K562 (cell line): Measurements from ENCODE around the gene TFB2M. TPM values are rescaled to one million over a fixed set of nuclear protein-coding genes. Genes with fewer than 3 reads are reported as not detected.

Source experiments
- CBFA2T2 ChIP-seq: fragments of 450-650 bp; conservative IDR thresholded peaks from 2 replicates; pipeline ENCODE4 v1.6.1; 2017; ENCODE audit warnings: mild to moderate bottlenecking
- CHD2 ChIP-seq: IDR thresholded peaks from 2 replicates; pipeline ENCODE4 v1.6.1; 2011; ENCODE audit warnings: low read depth, low read length
- DIDO1 ChIP-seq: fragments of 450-650 bp; IDR thresholded peaks from 2 replicates; pipeline ENCODE4 v1.6.1; 2016; ENCODE audit warnings: low read depth, missing biosample characterization, missing genetic modification characterization
- ETS2 ChIP-seq: IDR thresholded peaks from 2 replicates; pipeline ENCODE4 v1.6.1; 2016; ENCODE audit warnings: borderline replicate concordance, missing genetic modification characterization, mild to moderate bottlenecking, moderate library complexity, missing compliant biosample characterization; ENCODE audit not compliant: poor library complexity, severe bottlenecking
- KHSRP ChIP-seq: fragments of 450-650 bp; IDR thresholded peaks from 2 replicates; pipeline ENCODE4 v1.6.1; 2017
- KLF16 ChIP-seq: IDR thresholded peaks from 2 replicates; pipeline ENCODE4 v1.6.1; 2016; ENCODE audit warnings: antibody characterized with exemption
- LEF1 ChIP-seq: fragments of 450-650 bp; IDR thresholded peaks from 2 replicates; pipeline ENCODE4 v1.6.1; 2016; ENCODE audit warnings: mild to moderate bottlenecking
- MTA2 ChIP-seq: fragments of 450-650 bp; IDR thresholded peaks from 2 replicates; pipeline ENCODE4 v1.6.1; 2016; ENCODE audit warnings: low read depth
- MXI1 ChIP-seq: IDR thresholded peaks from 2 replicates; pipeline ENCODE4 v1.6.1; 2011; ENCODE audit warnings: low read depth, mild to moderate bottlenecking, improper control_type of control experiment, low read length
- NONO ChIP-seq, 2 experiments: fragments of 200-400 bp in 1 of 2; fragments of 450-650 bp in 1 of 2; formaldehyde crosslinking in 1 of 2; IDR thresholded peaks; 2 replicates each; pipeline ENCODE4 v1.6.1; 2017; ENCODE audit warnings: low read depth in 2 of 2, mild to moderate bottlenecking in 2 of 2, moderate library complexity in 2 of 2, low read length in 1 of 2
- RBFOX2 ChIP-seq: fragments of 200-400 bp; formaldehyde crosslinking; IDR thresholded peaks from 2 replicates; pipeline ENCODE4 v1.6.1; 2017; ENCODE audit warnings: low read depth, mild to moderate bottlenecking, low read length, moderate library complexity
- SAFB2 ChIP-seq: fragments of 200-400 bp; formaldehyde crosslinking; IDR thresholded peaks from 2 replicates; pipeline ENCODE4 v1.6.1; 2018; ENCODE audit warnings: borderline replicate concordance, low read length, low read depth, moderate library complexity; ENCODE audit not compliant: severe bottlenecking
- SMAD1 ChIP-seq: fragments of 150-350 bp; IDR thresholded peaks from 2 replicates; pipeline ENCODE4 v1.6.1; 2014; ENCODE audit warnings: low read length, low read depth; ENCODE audit not compliant: partially characterized antibody
- SMAD4 ChIP-seq: fragments of 250-450 bp; sonication (Bioruptor Pico); conservative IDR thresholded peaks from 2 replicates; pipeline ENCODE4 v1.8.0; 2021; ENCODE audit warnings: inconsistent platforms, mild to moderate bottlenecking, moderate library complexity
- TEAD2 ChIP-seq: fragments of 450-650 bp; IDR thresholded peaks from 2 replicates; pipeline ENCODE4 v1.6.1; 2016; ENCODE audit warnings: missing genetic modification characterization, control low read depth, missing compliant biosample characterization
- ZNF507 ChIP-seq: conservative IDR thresholded peaks from 2 replicates; pipeline ENCODE4 v1.6.1; 2017; ENCODE audit warnings: missing genetic modification characterization, missing compliant biosample characterization
- ZNF766 ChIP-seq: fragments of 200-800 bp; sonication (Bioruptor generic); conservative IDR thresholded peaks from 2 replicates; pipeline ENCODE4 v1.6.1; 2016; ENCODE audit warnings: missing genetic modification characterization, missing compliant biosample characterization
- polyA plus RNA-seq, 8 experiments: library from polyadenylated mRNA; depleted of rRNA in 4 of 8; stranded (reverse) in 5 of 8; unstranded in 3 of 8; fragments of >200 nt; fragmentation: Nextera tagmentation in 2 of 8; fragmentation: Illumina TruSeq in 1 of 8; extraction: Ambion mirVana in 2 of 8; extraction: Trizol in 1 of 8; gene quantifications; 2 replicates each; pipeline versions ENCODE4 v1.2.1 to v1.2.3, GENCODE V29; 2011 to 2014; ENCODE audit warnings: inconsistent platforms in 1 of 8, missing spikeins in 1 of 8
- total RNA-seq, 7 experiments: library from RNA; depleted of rRNA in 6 of 7; stranded (reverse); fragments of >200 nt in 6 of 7; fragmentation: Illumina TruSeq in 2 of 7; extraction: Trizol in 2 of 7; gene quantifications; 2 replicates each; pipeline versions ENCODE4 v1.2.1 to v1.2.3, GENCODE V29; 2011 to 2021; ENCODE audit warnings: low replicate concordance in 1 of 7
- TF ChIP-seq, protein P1 (sequence below): sonication (generic); formaldehyde crosslinking; IDR thresholded peaks from 2 replicates; pipeline ENCODE4 v1.5.0; 2020; ENCODE audit warnings: missing genetic modification reagents
- TF ChIP-seq, protein P2 (sequence below): fragments of 450-650 bp; conservative IDR thresholded peaks from 2 replicates; pipeline ENCODE4 v1.6.1; 2016; ENCODE audit warnings: missing genetic modification characterization, low read depth, mild to moderate bottlenecking, missing compliant biosample characterization, moderate library complexity
- TF ChIP-seq, protein P3 (sequence below): fragments of 250-450 bp; sonication (Bioruptor Pico); IDR thresholded peaks from 2 replicates; pipeline ENCODE4 v1.5.0; 2021
- TF ChIP-seq, protein P4 (sequence below): sonication (generic); formaldehyde crosslinking; IDR thresholded peaks from 2 replicates; pipeline ENCODE4 v1.9.0; 2022; ENCODE audit warnings: mild to moderate bottlenecking, missing genetic modification reagents
- TF ChIP-seq, protein P5 (sequence below): fragments of 450-650 bp; IDR thresholded peaks from 2 replicates; pipeline ENCODE4 v1.6.1; 2016
- TF ChIP-seq, protein P6 (sequence below): sonication (generic); formaldehyde crosslinking; IDR thresholded peaks from 2 replicates; pipeline ENCODE4 v1.8.0; 2022; ENCODE audit warnings: missing genetic modification reagents, mild to moderate bottlenecking, moderate library complexity, borderline replicate concordance

Gene TFB2M
- total and polyA plus RNA-seq, 9 of the 15 experiments (the other 6 are each of a cell fraction or from before 2014, with no cell fraction given), result 55.1 to 162 (median 70.6) TPM

DNA sequence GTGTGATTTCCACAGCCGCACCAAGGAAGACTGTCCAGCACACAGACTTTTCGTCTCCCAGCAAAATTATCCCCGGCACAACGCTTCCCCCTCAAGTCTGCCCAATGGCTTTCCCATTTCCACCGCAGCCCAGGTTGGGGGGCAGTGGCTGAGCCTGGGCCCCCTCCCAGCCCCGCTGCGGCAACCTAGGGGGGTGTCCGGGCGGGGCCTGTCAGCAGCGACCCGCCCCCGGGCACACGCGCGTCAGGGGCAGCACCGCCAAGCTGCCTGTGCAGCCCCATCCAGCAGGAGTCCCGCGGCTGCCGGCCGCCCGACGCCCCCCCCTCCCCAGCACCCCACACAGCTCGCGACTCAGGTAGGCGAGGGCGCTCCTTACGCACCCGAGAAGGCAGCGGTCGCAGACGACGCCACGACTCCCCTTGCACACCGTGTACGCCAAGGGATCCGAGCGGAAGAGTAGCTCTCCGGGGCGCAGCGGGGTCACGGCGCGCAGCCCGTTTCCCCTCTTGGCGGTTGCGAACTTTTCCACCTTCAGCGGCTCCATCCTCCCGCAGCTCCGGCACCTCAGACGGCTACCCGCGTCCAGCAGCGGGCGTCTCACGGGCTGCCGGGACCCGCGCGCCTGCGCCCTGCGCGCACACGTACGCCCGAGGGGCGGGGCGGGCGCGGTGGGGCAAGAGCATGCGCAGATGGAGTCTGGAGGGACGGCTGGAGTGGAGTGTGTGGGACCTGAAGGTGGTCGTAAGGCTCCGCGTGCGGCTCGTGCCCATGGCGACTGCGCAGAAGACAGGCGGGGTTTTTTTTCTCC is 59.2 kb downstream of the TFB2M start, which contains the start of gene SMYD3 (continued):
- TF ChIP-seq MXI1, result no peak
- TF ChIP-seq, protein P1, sequence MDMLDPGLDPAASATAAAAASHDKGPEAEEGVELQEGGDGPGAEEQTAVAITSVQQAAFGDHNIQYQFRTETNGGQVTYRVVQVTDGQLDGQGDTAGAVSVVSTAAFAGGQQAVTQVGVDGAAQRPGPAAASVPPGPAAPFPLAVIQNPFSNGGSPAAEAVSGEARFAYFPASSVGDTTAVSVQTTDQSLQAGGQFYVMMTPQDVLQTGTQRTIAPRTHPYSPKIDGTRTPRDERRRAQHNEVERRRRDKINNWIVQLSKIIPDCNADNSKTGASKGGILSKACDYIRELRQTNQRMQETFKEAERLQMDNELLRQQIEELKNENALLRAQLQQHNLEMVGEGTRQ (CRISPR knock-in tag), result no peak
- no peak for TF ChIP-seq ZNF507
- TF ChIP-seq, protein P2, sequence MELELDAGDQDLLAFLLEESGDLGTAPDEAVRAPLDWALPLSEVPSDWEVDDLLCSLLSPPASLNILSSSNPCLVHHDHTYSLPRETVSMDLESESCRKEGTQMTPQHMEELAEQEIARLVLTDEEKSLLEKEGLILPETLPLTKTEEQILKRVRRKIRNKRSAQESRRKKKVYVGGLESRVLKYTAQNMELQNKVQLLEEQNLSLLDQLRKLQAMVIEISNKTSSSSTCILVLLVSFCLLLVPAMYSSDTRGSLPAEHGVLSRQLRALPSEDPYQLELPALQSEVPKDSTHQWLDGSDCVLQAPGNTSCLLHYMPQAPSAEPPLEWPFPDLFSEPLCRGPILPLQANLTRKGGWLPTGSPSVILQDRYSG (tag), result no peak
- no peak for TF ChIP-seq SMAD1
- TF ChIP-seq, protein P3, sequence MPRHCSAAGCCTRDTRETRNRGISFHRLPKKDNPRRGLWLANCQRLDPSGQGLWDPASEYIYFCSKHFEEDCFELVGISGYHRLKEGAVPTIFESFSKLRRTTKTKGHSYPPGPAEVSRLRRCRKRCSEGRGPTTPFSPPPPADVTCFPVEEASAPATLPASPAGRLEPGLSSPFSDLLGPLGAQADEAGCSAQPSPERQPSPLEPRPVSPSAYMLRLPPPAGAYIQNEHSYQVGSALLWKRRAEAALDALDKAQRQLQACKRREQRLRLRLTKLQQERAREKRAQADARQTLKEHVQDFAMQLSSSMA, result no peak
- no peak for TF ChIP-seq CBFA2T2
- TF ChIP-seq, protein P4, sequence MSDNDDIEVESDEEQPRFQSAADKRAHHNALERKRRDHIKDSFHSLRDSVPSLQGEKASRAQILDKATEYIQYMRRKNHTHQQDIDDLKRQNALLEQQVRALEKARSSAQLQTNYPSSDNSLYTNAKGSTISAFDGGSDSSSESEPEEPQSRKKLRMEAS (CRISPR knock-in tag), result peak; percentile 36; the same call in 1 of the 2 replicates
- TF ChIP-seq SAFB2, result no peak
- TF ChIP-seq, protein P5, sequence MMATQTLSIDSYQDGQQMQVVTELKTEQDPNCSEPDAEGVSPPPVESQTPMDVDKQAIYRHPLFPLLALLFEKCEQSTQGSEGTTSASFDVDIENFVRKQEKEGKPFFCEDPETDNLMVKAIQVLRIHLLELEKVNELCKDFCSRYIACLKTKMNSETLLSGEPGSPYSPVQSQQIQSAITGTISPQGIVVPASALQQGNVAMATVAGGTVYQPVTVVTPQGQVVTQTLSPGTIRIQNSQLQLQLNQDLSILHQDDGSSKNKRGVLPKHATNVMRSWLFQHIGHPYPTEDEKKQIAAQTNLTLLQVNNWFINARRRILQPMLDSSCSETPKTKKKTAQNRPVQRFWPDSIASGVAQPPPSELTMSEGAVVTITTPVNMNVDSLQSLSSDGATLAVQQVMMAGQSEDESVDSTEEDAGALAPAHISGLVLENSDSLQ, result no peak
- TF ChIP-seq MTA2, result no peak
- TF ChIP-seq DIDO1 (tag), result 0 out of 2 replicates have a peak, but pooled peaks have one; percentile 23
- TF ChIP-seq TEAD2, result no peak
- peak; percentile 68 for TF ChIP-seq RBFOX2
- no peak for TF ChIP-seq NONO (IDR thresholded peaks at IDR 0.05; ENCODE audit: low read depth in 2 of 2, low read length in 1 of 2)
- no peak for TF ChIP-seq KLF16
- TF ChIP-seq SMAD4, result no peak
- TF ChIP-seq, protein P6, sequence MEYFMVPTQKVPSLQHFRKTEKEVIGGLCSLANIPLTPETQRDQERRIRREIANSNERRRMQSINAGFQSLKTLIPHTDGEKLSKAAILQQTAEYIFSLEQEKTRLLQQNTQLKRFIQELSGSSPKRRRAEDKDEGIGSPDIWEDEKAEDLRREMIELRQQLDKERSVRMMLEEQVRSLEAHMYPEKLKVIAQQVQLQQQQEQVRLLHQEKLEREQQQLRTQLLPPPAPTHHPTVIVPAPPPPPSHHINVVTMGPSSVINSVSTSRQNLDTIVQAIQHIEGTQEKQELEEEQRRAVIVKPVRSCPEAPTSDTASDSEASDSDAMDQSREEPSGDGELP (CRISPR knock-in tag), result peak; percentile 36; the same call in 1 of the 2 replicates
- no peak for TF ChIP-seq LEF1
- no peak for TF ChIP-seq ETS2 (tag)
- TF ChIP-seq KHSRP, result no peak
- TF ChIP-seq CHD2, result no peak
- TF ChIP-seq ZNF766, result 0 out of 2 replicates have a peak, but pooled peaks have one; percentile 45
